HL-60 (cell line): Measurements from ENCODE around the gene AGPAT2.

Experiments
- POLR2AphosphoS5 ChIP-seq: IDR thresholded peaks from 2 replicates; pipeline ENCODE4 v1.6.1; 2012; ENCODE audit warnings: low read depth
- REST ChIP-seq: IDR thresholded peaks from 2 replicates; pipeline ENCODE4 v1.6.1; 2012; ENCODE audit warnings: low read depth; ENCODE audit not compliant: insufficient replicate concordance
- TF ChIP-seq, protein P1 (sequence below): IDR thresholded peaks from one replicate; pipeline ENCODE4 v1.5.1; 2011; ENCODE audit warnings: low read length, control low read depth, inconsistent platforms; ENCODE audit not compliant: insufficient read depth

DNA sequence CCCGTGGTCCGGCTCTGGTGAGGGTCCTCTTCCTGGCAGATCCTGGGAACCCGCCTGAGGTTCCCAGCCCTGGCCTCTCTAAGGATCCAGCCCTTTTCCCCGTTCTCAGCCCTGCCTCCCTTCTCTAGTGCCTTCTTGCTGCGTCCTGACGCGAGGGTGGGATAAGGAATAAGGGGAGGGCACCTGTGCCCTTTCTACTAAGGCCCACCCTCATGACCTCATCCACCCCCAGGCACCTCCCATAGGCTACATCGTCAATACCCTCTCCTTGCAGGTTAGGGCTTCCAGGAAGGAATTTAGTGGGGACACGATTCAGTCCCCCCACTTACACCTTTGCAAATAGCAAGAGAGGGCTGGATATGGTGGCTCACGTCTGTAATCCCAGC lies 14.4 kb upstream of the AGPAT2 start:
- TF ChIP-seq, protein P1, sequence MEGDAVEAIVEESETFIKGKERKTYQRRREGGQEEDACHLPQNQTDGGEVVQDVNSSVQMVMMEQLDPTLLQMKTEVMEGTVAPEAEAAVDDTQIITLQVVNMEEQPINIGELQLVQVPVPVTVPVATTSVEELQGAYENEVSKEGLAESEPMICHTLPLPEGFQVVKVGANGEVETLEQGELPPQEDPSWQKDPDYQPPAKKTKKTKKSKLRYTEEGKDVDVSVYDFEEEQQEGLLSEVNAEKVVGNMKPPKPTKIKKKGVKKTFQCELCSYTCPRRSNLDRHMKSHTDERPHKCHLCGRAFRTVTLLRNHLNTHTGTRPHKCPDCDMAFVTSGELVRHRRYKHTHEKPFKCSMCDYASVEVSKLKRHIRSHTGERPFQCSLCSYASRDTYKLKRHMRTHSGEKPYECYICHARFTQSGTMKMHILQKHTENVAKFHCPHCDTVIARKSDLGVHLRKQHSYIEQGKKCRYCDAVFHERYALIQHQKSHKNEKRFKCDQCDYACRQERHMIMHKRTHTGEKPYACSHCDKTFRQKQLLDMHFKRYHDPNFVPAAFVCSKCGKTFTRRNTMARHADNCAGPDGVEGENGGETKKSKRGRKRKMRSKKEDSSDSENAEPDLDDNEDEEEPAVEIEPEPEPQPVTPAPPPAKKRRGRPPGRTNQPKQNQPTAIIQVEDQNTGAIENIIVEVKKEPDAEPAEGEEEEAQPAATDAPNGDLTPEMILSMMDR, result no peak
- no peak for TF ChIP-seq POLR2AphosphoS5
- TF ChIP-seq REST, result no peak
